SK-N-SH treated with all-trans-retinoic acid at 6 μM for 48 hours (cell line): ENCODE results near the gene EXOSC10.

Experiments used
- BACH2 ChIP-seq: fragments of 250-450 bp; sonication (Bioruptor Pico); IDR thresholded peaks from 2 replicates; pipeline ENCODE4 v1.9.0; 2021; ENCODE audit warnings: mild to moderate bottlenecking, borderline replicate concordance
- CREB5 ChIP-seq: fragments of 250-450 bp; sonication (Bioruptor Pico); IDR thresholded peaks from 2 replicates; pipeline ENCODE4 v1.5.1; 2020; ENCODE audit warnings: low read depth, mild to moderate bottlenecking, moderate library complexity
- RARB ChIP-seq: fragments of 250-450 bp; sonication (Bioruptor Pico); IDR thresholded peaks from 2 replicates; pipeline ENCODE4 v1.8.0; 2021; ENCODE audit warnings: mild to moderate bottlenecking, moderate library complexity
- ZFP3 ChIP-seq: fragments of 250-450 bp; sonication (Bioruptor Pico); IDR thresholded peaks from 2 replicates; pipeline ENCODE4 v1.5.0; 2020; ENCODE audit warnings: mild to moderate bottlenecking, moderate library complexity
- ZNF565 ChIP-seq: fragments of 450-650 bp; formaldehyde crosslinking; conservative IDR thresholded peaks from 2 replicates; pipeline ENCODE4 v1.5.0; 2020; ENCODE audit warnings: low read depth, mild to moderate bottlenecking, moderate library complexity

- TF ChIP-seq RARB (CRISPR knock-in tag) (no peak), CREB5 (CRISPR knock-in tag) (no peak), ZNF565 (CRISPR knock-in tag) (no peak), ZFP3 (CRISPR knock-in tag) (no peak), BACH2 (CRISPR knock-in tag) (no peak)
These were observed 45.0 kb upstream of the EXOSC10 start for GRCh38 chr1:11144570-11145256.
